KMS-11 (cell line): ENCODE measurements around the gene AOAH.

Source experiments
- H2AFZ ChIP-seq: fragments of 200-600 bp; sonication (generic); 2 replicates; pipeline ENCODE4 v1.6.1; 2016; ENCODE audit warnings: antibody characterized with exemption, mixed run types, low read depth
- H3K27ac ChIP-seq: fragments of 200-600 bp; sonication (generic); 2 replicates; pipeline ENCODE4 v1.6.1; 2016; ENCODE audit warnings: mild to moderate bottlenecking, mixed run types
- H3K27me3 ChIP-seq: fragments of 200-600 bp; sonication (generic); 2 replicates; pipeline ENCODE4 v1.6.1; 2017; ENCODE audit warnings: mild to moderate bottlenecking, low read depth, mixed run types, moderate library complexity; ENCODE audit not compliant: insufficient read depth
- H3K36me3 ChIP-seq: fragments of 200-600 bp; sonication (generic); 2 replicates; pipeline ENCODE4 v1.6.1; 2017; ENCODE audit warnings: mild to moderate bottlenecking, mixed run types; ENCODE audit not compliant: insufficient read depth
- H3K4me1 ChIP-seq: fragments of 200-600 bp; sonication (generic); 2 replicates; pipeline ENCODE4 v1.6.1; 2016; ENCODE audit warnings: mild to moderate bottlenecking, low read depth, mixed run types; ENCODE audit not compliant: poor library complexity, severe bottlenecking
- H3K4me2 ChIP-seq: fragments of 200-600 bp; sonication (generic); 2 replicates; pipeline ENCODE4 v1.7.0; 2016; ENCODE audit warnings: mild to moderate bottlenecking, mixed run types
- H3K4me3 ChIP-seq: fragments of 200-600 bp; sonication (generic); IDR thresholded peaks from 2 replicates; pipeline ENCODE4 v1.6.1; 2017; ENCODE audit warnings: low read depth, low read length, mixed read lengths; ENCODE audit not compliant: insufficient read depth
- H3K79me2 ChIP-seq: fragments of 200-600 bp; sonication (generic); 2 replicates; pipeline ENCODE4 v1.6.1; 2016; ENCODE audit warnings: low read depth, mixed run types; ENCODE audit not compliant: insufficient read depth
- H3K9ac ChIP-seq: fragments of 200-600 bp; sonication (generic); 2 replicates; pipeline ENCODE4 v1.6.1; 2016; ENCODE audit warnings: mild to moderate bottlenecking, mixed run types
- H4K20me1 ChIP-seq: fragments of 200-600 bp; sonication (generic); 2 replicates; pipeline ENCODE4 v1.6.1; 2016; ENCODE audit warnings: mild to moderate bottlenecking, mixed run types; ENCODE audit not compliant: insufficient read depth
- CTCF ChIP-seq: fragments of 200-600 bp; sonication (generic); conservative IDR thresholded peaks from 2 replicates; pipeline ENCODE4 v1.6.1; 2017; ENCODE audit warnings: low read depth, mild to moderate bottlenecking, antibody characterized with exemption, low read length, moderate library complexity, mixed read lengths

AOAH gene

GRCh38 chr7:36690514-36691187 lies 33.6 kb downstream of the AOAH start:
- H3K4me1 ChIP-seq: peaks cover 11% of the 10 kb centered on the region
- H3K9ac ChIP-seq: no peak overlapping the region
- no peaks in the 10 kb centered on the region for H3K27me3 ChIP-seq
- no peaks in the 10 kb centered on the region for H3K79me2 ChIP-seq
- no peak overlapping the region for H3K4me3 ChIP-seq
- H3K4me2 ChIP-seq: no peak overlapping the region; the same call in 1 of the 2 replicates
- no peak overlapping the region for H3K27ac ChIP-seq
- no peak for TF ChIP-seq CTCF
- H3K36me3 ChIP-seq: no peaks in the 10 kb centered on the region
- no peak overlapping the region for H2AFZ ChIP-seq
- H4K20me1 ChIP-seq: no peaks in the 10 kb centered on the region

- Histone ChIP-seq H4K20me1 (no peaks in the 10 kb centered on the region), H3K79me2 (no peaks in the 10 kb centered on the region), H3K27ac (no peak overlapping the region), H3K27me3 (no peaks in the 10 kb centered on the region), H3K4me3 (no peak overlapping the region), H3K4me1 (peaks cover 11% of the 10 kb centered on the region), H3K9ac (no peak overlapping the region), H3K4me2 (no peak overlapping the region; the same call in 1 of the 2 replicates), H3K36me3 (no peaks in the 10 kb centered on the region), H2AFZ (no peak overlapping the region)
- no peak for TF ChIP-seq CTCF
Observed at GRCh38 chr7:36690041-36690440, 34.3 kb downstream of the AOAH start.

GRCh38 chr7:36686499-36686898 lies 37.8 kb downstream of the AOAH start:
- H3K4me1 ChIP-seq: peaks cover 11% of the 10 kb centered on the region
- H3K36me3 ChIP-seq: no peaks in the 10 kb centered on the region
- no peak overlapping the region for H2AFZ ChIP-seq
- H3K27me3 ChIP-seq: no peaks in the 10 kb centered on the region
- no peak overlapping the region for H3K4me3 ChIP-seq
- no peak overlapping the region for H3K9ac ChIP-seq
- H3K4me2 ChIP-seq: no peak overlapping the region
- no peaks in the 10 kb centered on the region for H3K79me2 ChIP-seq
- H4K20me1 ChIP-seq: no peaks in the 10 kb centered on the region
- no peak for TF ChIP-seq CTCF
- no peak overlapping the region for H3K27ac ChIP-seq

GRCh38 chr7:36684954-36685353 lies 39.3 kb downstream of the AOAH start:
- Histone ChIP-seq H3K4me1 (peaks cover 2% of the 10 kb centered on the region), H3K4me2 (no peak overlapping the region), H4K20me1 (no peaks in the 10 kb centered on the region), H3K4me3 (no peak overlapping the region), H2AFZ (no peak overlapping the region), H3K79me2 (no peaks in the 10 kb centered on the region), H3K27me3 (no peaks in the 10 kb centered on the region), H3K9ac (no peak overlapping the region), H3K36me3 (no peaks in the 10 kb centered on the region), H3K27ac (no peak overlapping the region)
- no peak for TF ChIP-seq CTCF
